Cerebellar cortex (tissue), 1 donor: Measurements from ENCODE around the gene TEX19.
"Not testable (repeated sequence)": the region's sequence is repeated elsewhere in the genome, so short reads cannot be mapped to it uniquely, and the experiment has no call there.

Experiments
- DNase-seq: peaks from one replicate; pipeline ENCODE4 v3.0.0-alpha.2; 2015; ENCODE audit warnings: low spot score

The TEX19 gene

DNA sequence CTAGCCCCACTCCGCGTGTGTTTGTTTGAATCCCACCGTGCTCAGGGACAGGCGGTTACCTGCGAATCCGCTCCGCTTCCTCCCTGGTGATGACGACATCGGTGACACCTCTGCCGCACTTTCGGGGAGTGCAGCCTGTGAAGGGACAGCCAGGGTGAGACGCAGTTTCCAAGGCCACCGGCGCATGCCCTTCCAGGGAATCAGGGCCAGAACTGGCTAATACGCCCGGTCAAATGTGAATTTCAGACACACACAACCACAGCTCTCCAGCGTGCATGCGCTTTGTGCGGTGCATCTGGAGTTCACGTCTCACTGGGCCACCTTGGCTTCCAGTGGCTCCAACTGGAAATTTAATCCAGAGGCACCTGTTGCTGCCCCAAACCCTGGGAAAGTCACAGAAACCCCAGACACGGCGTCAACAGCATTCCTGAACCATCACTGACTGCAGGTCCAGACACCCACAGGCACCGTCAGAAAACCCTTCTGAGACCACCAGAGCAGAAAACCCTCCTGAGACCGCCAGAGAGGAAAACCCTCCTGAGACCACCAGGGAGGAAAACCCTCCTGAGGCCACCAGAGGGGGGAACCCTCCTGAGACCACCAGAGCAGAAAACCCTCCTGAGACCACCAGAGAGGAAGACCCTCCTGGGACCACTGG, 52.5 kb downstream of the TEX19 start:
- DNase-seq = no peak

DNA sequence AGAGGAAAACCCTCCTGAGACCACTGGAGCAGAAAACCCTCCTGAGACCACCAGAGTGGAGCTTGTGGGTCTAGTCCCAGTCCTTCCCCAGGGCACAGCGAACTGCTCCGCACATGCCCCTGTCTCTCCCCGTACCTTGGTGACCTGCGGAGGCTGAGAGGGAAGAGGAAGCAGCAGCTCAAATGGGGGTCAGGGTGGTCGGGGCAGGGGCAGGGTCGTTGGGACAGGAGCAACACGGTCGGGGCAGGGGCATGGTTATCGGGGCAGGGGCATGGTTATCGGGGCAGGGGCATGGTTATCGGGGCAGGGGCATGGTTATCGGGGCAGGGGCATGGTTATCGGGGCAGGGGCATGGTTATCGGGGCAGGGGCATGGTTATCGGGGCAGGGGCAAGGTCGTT, 53.0 kb downstream of the TEX19 start:
- not testable (repeated sequence) for DNase-seq

DNA sequence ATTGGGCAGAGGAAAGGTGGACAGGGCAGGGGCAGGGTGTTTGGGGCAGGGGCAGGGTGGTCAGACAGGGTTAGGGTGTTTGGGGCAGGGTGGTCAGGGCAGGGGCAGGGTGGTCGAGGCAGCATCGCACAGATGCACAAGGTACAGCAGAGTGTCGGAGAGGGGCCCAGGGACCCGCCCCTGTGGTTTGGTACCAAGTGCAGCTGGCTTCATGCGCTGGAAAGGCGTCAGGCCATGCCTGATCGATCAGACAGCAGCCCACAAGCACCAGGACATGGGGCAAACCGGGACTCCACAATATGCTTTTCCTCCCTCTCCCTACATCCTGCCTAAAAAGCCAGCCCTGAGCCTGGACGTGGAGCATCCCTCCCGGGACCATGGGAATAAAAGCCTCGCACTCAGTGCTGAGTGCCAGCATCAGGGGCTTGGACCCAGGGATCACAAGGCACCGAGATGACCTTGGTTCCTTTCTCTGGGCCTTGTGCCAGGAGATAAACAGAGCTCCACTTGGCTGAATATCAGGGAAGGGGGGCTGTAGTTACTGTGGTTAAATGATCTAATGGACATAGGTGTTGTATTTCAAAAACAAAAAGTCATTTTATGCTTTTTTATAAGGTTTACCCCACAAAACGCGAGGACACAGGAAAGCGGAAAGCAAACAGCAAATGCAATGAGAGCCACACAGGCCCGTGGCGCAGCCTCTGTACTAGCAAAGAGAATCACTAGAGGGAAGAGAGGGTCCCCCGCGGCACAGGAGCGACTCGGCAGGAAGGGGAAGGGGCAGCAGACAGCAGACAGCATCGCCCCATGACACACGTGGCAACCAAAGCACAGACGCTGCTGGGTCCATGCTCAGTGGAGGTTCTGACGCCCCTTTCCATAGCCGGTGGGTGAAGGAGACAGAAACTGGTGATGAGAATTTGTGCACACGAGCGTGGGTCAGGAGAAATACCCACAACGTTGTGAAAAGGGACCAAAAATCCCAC, 53.8 kb downstream of the TEX19 start:
- DNase-seq = no peak
